HEK293T (cell line): ENCODE results near the gene UBE2O.
A peak's percentile ranks its signal among the peaks of the same experiment; 100 is the strongest.

Source experiments
- CTCF ChIA-PET: fragments of 350-600 bp; formaldehyde crosslinking; extraction: SDS; loops from one replicate; lab custom pipeline; 2021; ENCODE audit warnings: antibody characterized with exemption, inconsistent platforms; lab: Yijun Ruan, JAX
- POLR2A ChIA-PET: fragments of 350-600 bp; formaldehyde crosslinking; extraction: SDS; loops from one replicate; lab custom pipeline; 2020; ENCODE audit warnings: antibody characterized with exemption, inconsistent platforms; lab: Yijun Ruan, JAX
- DNase-seq: peaks from one replicate; pipeline ENCODE4 v3.0.0; 2012; ENCODE audit warnings: mixed read lengths; ENCODE audit errors: extremely low spot score
- ARNT ChIP-seq: fragments of 450-650 bp; IDR thresholded peaks from 2 replicates; pipeline ENCODE4 v1.6.1; 2017; ENCODE audit warnings: mild to moderate bottlenecking
- BHLHE40 ChIP-seq: fragments of 450-650 bp; IDR thresholded peaks from 2 replicates; pipeline ENCODE4 v1.6.1; 2016; ENCODE audit warnings: mild to moderate bottlenecking, moderate library complexity, borderline replicate concordance
- CTBP1 ChIP-seq: fragments of 450-650 bp; IDR thresholded peaks from 2 replicates; pipeline ENCODE4 v1.6.1; 2016; ENCODE audit warnings: borderline replicate concordance
- ELF4 ChIP-seq: fragments of 450-650 bp; IDR thresholded peaks from 2 replicates; pipeline ENCODE4 v1.6.1; 2017; ENCODE audit warnings: antibody characterized with exemption
- FOXA1 ChIP-seq: fragments of 450-650 bp; IDR thresholded peaks from 2 replicates; pipeline ENCODE4 v1.6.1; 2016; ENCODE audit warnings: mild to moderate bottlenecking
- FOXK2 ChIP-seq: fragments of 450-650 bp; IDR thresholded peaks from 2 replicates; pipeline ENCODE4 v1.6.1; 2016; ENCODE audit warnings: mild to moderate bottlenecking
- FOXM1 ChIP-seq: fragments of 450-650 bp; IDR thresholded peaks from 2 replicates; pipeline ENCODE4 v1.6.1; 2017; ENCODE audit warnings: mild to moderate bottlenecking, borderline replicate concordance
- HDGF ChIP-seq: fragments of 450-650 bp; IDR thresholded peaks from 2 replicates; pipeline ENCODE4 v1.6.1; 2017; ENCODE audit warnings: antibody characterized with exemption, borderline replicate concordance
- L3MBTL2 ChIP-seq: fragments of 450-650 bp; conservative IDR thresholded peaks from 2 replicates; pipeline ENCODE4 v1.6.1; 2016; ENCODE audit warnings: mild to moderate bottlenecking
- LEF1 ChIP-seq: fragments of 450-650 bp; IDR thresholded peaks from 2 replicates; pipeline ENCODE4 v1.6.1; 2017; ENCODE audit warnings: mild to moderate bottlenecking, borderline replicate concordance
- NFRKB ChIP-seq: fragments of 450-650 bp; IDR thresholded peaks from 2 replicates; pipeline ENCODE4 v1.6.1; 2016; ENCODE audit warnings: mild to moderate bottlenecking, moderate library complexity
- PKNOX1 ChIP-seq: fragments of 450-650 bp; IDR thresholded peaks from 2 replicates; pipeline ENCODE4 v1.6.1; 2016
- SP1 ChIP-seq: fragments of 450-650 bp; IDR thresholded peaks from 2 replicates; pipeline ENCODE4 v1.6.1; 2017
- SUZ12 ChIP-seq: fragments of 450-650 bp; IDR thresholded peaks from 2 replicates; pipeline ENCODE4 v1.6.1; 2016; ENCODE audit warnings: mild to moderate bottlenecking
- TARDBP ChIP-seq: fragments of 450-650 bp; IDR thresholded peaks from 2 replicates; pipeline ENCODE4 v1.6.1; 2016
- ZNF384 ChIP-seq: fragments of 450-650 bp; IDR thresholded peaks from 2 replicates; pipeline ENCODE4 v1.6.1; 2016

UBE2O gene

DNA sequence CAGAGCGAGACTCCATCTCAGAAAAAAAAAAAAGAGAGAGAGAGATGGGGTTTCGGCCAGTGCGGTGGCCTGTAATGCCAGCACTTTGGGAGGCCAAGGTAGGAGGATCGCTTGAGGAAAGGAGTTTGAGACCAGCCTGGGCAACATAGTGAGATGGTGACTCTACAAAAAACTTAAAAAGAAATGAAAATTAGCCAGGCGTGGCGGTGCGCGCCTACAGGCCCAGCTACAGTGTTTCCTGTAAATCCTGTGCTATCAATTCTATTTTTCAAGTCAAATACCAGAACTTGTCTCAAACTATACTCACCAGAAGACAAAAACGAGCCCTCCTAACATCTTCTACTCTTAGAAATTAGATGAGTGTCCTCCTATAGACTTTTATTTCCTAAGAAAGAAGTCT, 19.3 kb downstream of the UBE2O start:
- no peak for TF ChIP-seq CTBP1
- TF ChIP-seq TARDBP, result no peak
- TF ChIP-seq FOXK2, result no peak
- TF ChIP-seq SUZ12, result no peak
- no peak for TF ChIP-seq LEF1
- TF ChIP-seq SP1, result no peak
- TF ChIP-seq BHLHE40, result no peak
- no peak for TF ChIP-seq HDGF
- TF ChIP-seq FOXM1, result no peak
- no peak for TF ChIP-seq L3MBTL2
- no peak for TF ChIP-seq ZNF384
- no peak for TF ChIP-seq NFRKB
- TF ChIP-seq PKNOX1, result no peak
- no peak for TF ChIP-seq ELF4
- TF ChIP-seq FOXA1, result no peak
- DNase-seq, result no peak
- POLR2A ChIA-PET, result no interaction called here
- CTCF ChIA-PET, result no interaction called here

- TF ChIP-seq PKNOX1, result peak; percentile 40; the same call in 1 of the 2 replicates
- no peak for TF ChIP-seq SP1
- DNase-seq, result no peak
- POLR2A ChIA-PET, result no interaction called here
Measured at GRCh38 chr17:76432712-76433336, 20.1 kb downstream of the UBE2O start.

DNA sequence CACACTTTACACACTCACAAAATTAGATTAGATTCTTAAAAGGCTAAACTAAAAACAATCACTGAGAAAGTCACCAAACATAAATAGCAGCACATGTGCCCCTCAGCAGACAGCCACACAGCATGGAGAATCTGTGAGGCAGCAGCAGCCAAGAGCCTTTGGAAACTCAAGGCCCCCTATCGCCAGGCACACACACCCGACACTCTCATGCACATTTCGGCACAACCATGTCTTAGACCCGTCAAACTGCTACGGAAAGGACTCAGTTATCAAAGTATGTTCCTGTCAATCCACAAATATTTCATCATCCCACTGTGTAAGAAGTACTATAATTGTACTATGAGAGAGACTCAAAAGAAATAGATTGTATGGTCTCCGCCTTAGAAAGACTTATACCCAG, 20.9 kb downstream of the UBE2O start:
- CTCF ChIA-PET, result no interaction called here
- POLR2A ChIA-PET, result interaction anchor here (0.7 kb wide), 1 partner anchor 17 kb away, joined by 3 read pairs; no protein-coding TSS in a partner anchor

More at GRCh38 chr17:76432712-76433336, 20.1 kb downstream of the UBE2O start:
- CTCF ChIA-PET, result no interaction called here

DNA sequence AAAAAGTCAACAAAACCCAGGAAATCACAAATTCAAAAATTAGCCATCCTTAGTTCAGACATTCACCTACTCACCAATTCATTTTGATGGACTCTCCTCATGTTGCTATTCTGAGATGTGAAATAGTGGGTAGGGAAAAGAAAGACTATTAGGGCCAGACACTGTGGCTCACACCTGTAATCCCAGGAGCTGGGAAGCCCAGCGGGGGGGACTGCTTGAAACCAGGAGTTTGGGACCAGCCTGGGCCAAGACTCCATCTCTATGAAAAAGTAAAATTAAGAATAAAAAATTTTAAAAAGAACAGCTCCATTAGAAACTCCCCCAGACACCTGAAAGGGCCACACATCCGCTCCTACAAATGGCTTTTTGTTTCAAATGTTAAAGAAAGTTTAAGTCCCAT, 21.4 kb downstream of the UBE2O start:
- no peak for DNase-seq
- POLR2A ChIA-PET, result interaction anchor here (0.7 kb wide), 1 partner anchor 16 kb away, joined by 3 read pairs; no protein-coding TSS in a partner anchor
- CTCF ChIA-PET, result interaction anchor here (0.6 to 0.7 kb wide), 2 partner anchors 66 to 80 kb away, joined by 3 read pairs; no protein-coding TSS in a partner anchor
- TF ChIP-seq FOXK2 (no peak), SUZ12 (no peak), NFRKB (no peak)

More for the DNA sequence above, 20.9 kb downstream of the UBE2O start:
- DNase-seq, result no peak
- TF ChIP-seq L3MBTL2, result no peak
- no peak for TF ChIP-seq ARNT
- no peak for TF ChIP-seq FOXA1
- no peak for TF ChIP-seq SUZ12
- TF ChIP-seq LEF1, result no peak

DNA sequence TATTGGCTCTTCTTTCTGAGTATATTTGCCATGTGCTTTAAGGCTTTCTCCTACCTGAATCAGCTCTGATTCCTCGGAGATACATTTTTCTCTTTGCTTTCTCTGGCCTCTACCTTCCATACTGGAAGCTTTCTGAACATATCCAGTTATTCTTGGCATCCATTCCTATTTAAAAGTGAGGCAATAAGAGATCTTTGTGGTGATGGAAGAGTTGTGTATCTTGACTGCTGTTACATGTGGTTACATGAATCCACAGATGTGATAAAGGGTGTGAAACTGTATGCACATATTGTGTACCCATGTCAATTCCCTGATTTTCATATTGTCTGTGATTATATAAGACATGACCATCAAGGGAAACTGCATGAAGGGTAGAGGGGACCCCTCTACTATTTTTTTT, 24.4 kb downstream of the UBE2O start:
- TF ChIP-seq BHLHE40 (no peak), ARNT (no peak)
- ChIA-PET POLR2A (interaction anchor here (0.5 kb wide), 1 partner anchor 1409 kb away, joined by 3 read pairs; no protein-coding TSS in a partner anchor), CTCF (interaction anchor here (1.4 kb wide), 1 partner anchor 31 kb away, joined by 3 read pairs; no protein-coding TSS in a partner anchor)
- DNase-seq, result no peak

DNA sequence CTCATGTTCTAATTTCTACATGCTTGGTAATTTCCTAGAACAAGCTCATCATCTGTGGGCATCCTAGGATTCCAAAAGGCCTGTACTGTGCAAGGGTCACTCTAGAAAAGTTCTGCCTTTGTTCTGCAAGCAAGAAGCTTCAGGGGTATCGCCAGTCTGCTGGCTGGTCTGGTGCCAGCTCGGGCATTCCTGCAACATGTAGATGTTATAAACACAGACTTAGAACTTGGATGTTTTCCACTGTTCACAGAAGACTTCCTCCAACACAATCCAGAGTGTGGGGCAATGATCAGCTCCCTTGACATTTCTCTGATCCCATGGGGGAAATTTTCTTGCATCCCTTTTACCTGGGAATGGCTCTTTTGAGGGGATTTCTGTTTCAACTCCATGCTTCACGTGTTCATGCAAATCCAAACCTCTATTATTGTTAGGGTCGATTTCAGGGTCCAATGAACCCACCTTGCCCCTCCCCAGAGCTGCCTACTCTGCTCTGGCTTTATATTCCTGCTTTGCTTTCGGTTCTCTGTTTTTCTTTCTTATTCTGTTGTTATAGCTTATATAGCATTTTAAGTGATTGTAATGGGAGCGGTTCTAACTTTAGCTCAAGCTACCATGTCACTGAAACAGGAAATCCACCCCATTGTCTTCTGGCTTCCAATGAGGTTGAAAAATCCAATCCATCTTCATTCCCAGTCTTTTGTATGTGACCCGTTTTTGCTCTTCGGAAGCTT, 25.3 kb downstream of the UBE2O start:
- no peak for DNase-seq
- POLR2A ChIA-PET, result interaction anchor here (0.5 to 0.6 kb wide), 2 partner anchors 33 to 1409 kb away, joined by 3 read pairs; no protein-coding TSS in a partner anchor
- no peak for TF ChIP-seq LEF1
- TF ChIP-seq ZNF384, result no peak
- no peak for TF ChIP-seq NFRKB
- no peak for TF ChIP-seq ELF4
- no peak for TF ChIP-seq L3MBTL2
- no peak for TF ChIP-seq HDGF
- TF ChIP-seq BHLHE40, result no peak
- TF ChIP-seq FOXA1, result no peak
- CTCF ChIA-PET, result interaction anchor here (0.6 to 1.4 kb wide), 2 partner anchors 17 to 32 kb away, joined by 3 read pairs; no protein-coding TSS in a partner anchor

- POLR2A ChIA-PET, result interaction anchor here (0.6 kb wide), 1 partner anchor 32 kb away, joined by 3 read pairs; no protein-coding TSS in a partner anchor
- CTCF ChIA-PET, result no interaction called here
- TF ChIP-seq SP1 (no peak), BHLHE40 (no peak), HDGF (no peak), LEF1 (no peak), FOXK2 (no peak), CTBP1 (no peak), FOXA1 (no peak), ZNF384 (no peak)
- no peak for DNase-seq
Measured at GRCh38 chr17:76426853-76427252, 26.1 kb downstream of the UBE2O start.
